Mammary epithelial cell (primary cell): ENCODE data around the gene FBXO42.

Source experiments
- CTCF ChIP-seq, 2 donors: IDR thresholded peaks in 1 of 2; conservative IDR thresholded peaks in 1 of 2; 2 replicates each; pipeline ENCODE4 v1.5.1; 2011 to 2012; ENCODE audit warnings: inconsistent platforms in 2 of 2, low read length in 2 of 2, mild to moderate bottlenecking in 2 of 2, control low read depth in 1 of 2, low read depth in 1 of 2; ENCODE audit not compliant: insufficient read depth in 1 of 2; ENCODE audit errors: extremely low read depth in 1 of 2
- EZH2 ChIP-seq: IDR thresholded peaks from 2 replicates; pipeline ENCODE4 v1.6.1; 2012; ENCODE audit warnings: low read length, inconsistent platforms, borderline replicate concordance

GRCh38 chr1:16236511-16237342 lies 115.6 kb downstream of the FBXO42 start, which contains the start of gene CPLANE2:
- TF ChIP-seq EZH2, result no peak
- TF ChIP-seq CTCF (conservative IDR thresholded peaks at IDR 0.05 in 1 of 2, IDR thresholded peaks at IDR 0.05 in 1 of 2; ENCODE audit: extremely low read depth in 1 of 2, insufficient read depth in 1 of 2, low read depth in 1 of 2, low read length in 2 of 2), result no peak
